HEK293T (cell line): ENCODE data around the gene ZNF444.
"Not testable (repeated sequence)": the region's sequence is repeated elsewhere in the genome, so short reads cannot be mapped to it uniquely, and the experiment has no call there.

Source experiments
- CTCF ChIA-PET: fragments of 350-600 bp; formaldehyde crosslinking; extraction: SDS; loops from one replicate; lab custom pipeline; 2021; ENCODE audit warnings: antibody characterized with exemption, inconsistent platforms; lab: Yijun Ruan, JAX
- POLR2A ChIA-PET: fragments of 350-600 bp; formaldehyde crosslinking; extraction: SDS; loops from one replicate; lab custom pipeline; 2020; ENCODE audit warnings: antibody characterized with exemption, inconsistent platforms; lab: Yijun Ruan, JAX
- DNase-seq: peaks from one replicate; pipeline ENCODE4 v3.0.0; 2012; ENCODE audit warnings: mixed read lengths; ENCODE audit errors: extremely low spot score
- ARNT ChIP-seq: fragments of 450-650 bp; IDR thresholded peaks from 2 replicates; pipeline ENCODE4 v1.6.1; 2017; ENCODE audit warnings: mild to moderate bottlenecking
- BHLHE40 ChIP-seq: fragments of 450-650 bp; IDR thresholded peaks from 2 replicates; pipeline ENCODE4 v1.6.1; 2016; ENCODE audit warnings: mild to moderate bottlenecking, moderate library complexity, borderline replicate concordance
- CTBP1 ChIP-seq: fragments of 450-650 bp; IDR thresholded peaks from 2 replicates; pipeline ENCODE4 v1.6.1; 2016; ENCODE audit warnings: borderline replicate concordance
- ELF4 ChIP-seq: fragments of 450-650 bp; IDR thresholded peaks from 2 replicates; pipeline ENCODE4 v1.6.1; 2017; ENCODE audit warnings: antibody characterized with exemption
- FOXA1 ChIP-seq: fragments of 450-650 bp; IDR thresholded peaks from 2 replicates; pipeline ENCODE4 v1.6.1; 2016; ENCODE audit warnings: mild to moderate bottlenecking
- FOXK2 ChIP-seq: fragments of 450-650 bp; IDR thresholded peaks from 2 replicates; pipeline ENCODE4 v1.6.1; 2016; ENCODE audit warnings: mild to moderate bottlenecking
- FOXM1 ChIP-seq: fragments of 450-650 bp; IDR thresholded peaks from 2 replicates; pipeline ENCODE4 v1.6.1; 2017; ENCODE audit warnings: mild to moderate bottlenecking, borderline replicate concordance
- HDGF ChIP-seq: fragments of 450-650 bp; IDR thresholded peaks from 2 replicates; pipeline ENCODE4 v1.6.1; 2017; ENCODE audit warnings: antibody characterized with exemption, borderline replicate concordance
- L3MBTL2 ChIP-seq: fragments of 450-650 bp; conservative IDR thresholded peaks from 2 replicates; pipeline ENCODE4 v1.6.1; 2016; ENCODE audit warnings: mild to moderate bottlenecking
- LEF1 ChIP-seq: fragments of 450-650 bp; IDR thresholded peaks from 2 replicates; pipeline ENCODE4 v1.6.1; 2017; ENCODE audit warnings: mild to moderate bottlenecking, borderline replicate concordance
- NFRKB ChIP-seq: fragments of 450-650 bp; IDR thresholded peaks from 2 replicates; pipeline ENCODE4 v1.6.1; 2016; ENCODE audit warnings: mild to moderate bottlenecking, moderate library complexity
- PKNOX1 ChIP-seq: fragments of 450-650 bp; IDR thresholded peaks from 2 replicates; pipeline ENCODE4 v1.6.1; 2016
- SP1 ChIP-seq: fragments of 450-650 bp; IDR thresholded peaks from 2 replicates; pipeline ENCODE4 v1.6.1; 2017
- SUZ12 ChIP-seq: fragments of 450-650 bp; IDR thresholded peaks from 2 replicates; pipeline ENCODE4 v1.6.1; 2016; ENCODE audit warnings: mild to moderate bottlenecking
- TARDBP ChIP-seq: fragments of 450-650 bp; IDR thresholded peaks from 2 replicates; pipeline ENCODE4 v1.6.1; 2016
- ZNF384 ChIP-seq: fragments of 450-650 bp; IDR thresholded peaks from 2 replicates; pipeline ENCODE4 v1.6.1; 2016

Gene ZNF444

GRCh38 chr19:56191115-56191514 lies 50.0 kb downstream of the ZNF444 start:
- ChIA-PET POLR2A (no interaction called here), CTCF (no interaction called here)
- DNase-seq = no peak
- TF ChIP-seq ELF4 (no peak), CTBP1 (no peak), FOXA1 (no peak), L3MBTL2 (no peak), NFRKB (no peak), SUZ12 (no peak), TARDBP (no peak), FOXK2 (no peak), BHLHE40 (no peak), ZNF384 (no peak), LEF1 (no peak), PKNOX1 (no peak)

- DNase-seq = no peak
- CTCF ChIA-PET = no interaction called here
- POLR2A ChIA-PET = no interaction called here
- TF ChIP-seq L3MBTL2 (no peak), HDGF (no peak), ELF4 (no peak), FOXM1 (no peak), CTBP1 (no peak)
Observed at GRCh38 chr19:56191711-56192110, 50.6 kb downstream of the ZNF444 start.

- ChIA-PET CTCF (no interaction called here), POLR2A (no interaction called here)
- DNase-seq = no peak
- no peak for TF ChIP-seq FOXM1
- TF ChIP-seq BHLHE40 = no peak
Observed at GRCh38 chr19:56193981-56194640, 53.0 kb downstream of the ZNF444 start.

GRCh38 chr19:56197646-56198045 lies 56.6 kb downstream of the ZNF444 start, which contains the start of gene ZSCAN5B:
Gene ZSCAN5B, minus strand, starts transcription at chr19:56197783. Its CDS starts 4,731 bp downstream, at chr19:56193052.
- CTCF ChIA-PET, DNase-seq, POLR2A ChIA-PET: not testable (repeated sequence)

- DNase-seq = no peak
- ChIA-PET CTCF (no interaction called here), POLR2A (no interaction called here)
- no peak for TF ChIP-seq ARNT
- TF ChIP-seq FOXK2 = no peak
- no peak for TF ChIP-seq SP1
- TF ChIP-seq TARDBP = no peak
- no peak for TF ChIP-seq ELF4
- no peak for TF ChIP-seq FOXM1
- TF ChIP-seq SUZ12 = no peak
- no peak for TF ChIP-seq HDGF
- no peak for TF ChIP-seq NFRKB
- no peak for TF ChIP-seq FOXA1
- no peak for TF ChIP-seq PKNOX1
- no peak for TF ChIP-seq LEF1
- no peak for TF ChIP-seq CTBP1
- TF ChIP-seq ZNF384 = no peak
- TF ChIP-seq BHLHE40 = no peak
- no peak for TF ChIP-seq L3MBTL2
Observed at GRCh38 chr19:56199687-56200086, 58.6 kb downstream of the ZNF444 start.

- ChIA-PET POLR2A (no interaction called here), CTCF (no interaction called here)
- TF ChIP-seq BHLHE40 (no peak), SUZ12 (no peak), TARDBP (no peak), FOXM1 (no peak), L3MBTL2 (no peak), ARNT (no peak), LEF1 (no peak), SP1 (no peak), NFRKB (no peak)
- DNase-seq = no peak
Observed at GRCh38 chr19:56201973-56202372, 60.9 kb downstream of the ZNF444 start, which contains the start of gene ZSCAN5C. Gene ZSCAN5C, plus strand, starts transcription at chr19:56202273. Its CDS starts 3,641 bp downstream, at chr19:56205914.

GRCh38 chr19:56207581-56207980 lies 66.5 kb downstream of the ZNF444 start:
- CTCF ChIA-PET, DNase-seq, POLR2A ChIA-PET: not testable (repeated sequence)

- no peak for DNase-seq
- POLR2A ChIA-PET = no interaction called here
- CTCF ChIA-PET = no interaction called here
- TF ChIP-seq PKNOX1 = no peak
- TF ChIP-seq ELF4 = no peak
- TF ChIP-seq TARDBP = no peak
- no peak for TF ChIP-seq FOXA1
- TF ChIP-seq SP1 = no peak
- TF ChIP-seq SUZ12 = no peak
- no peak for TF ChIP-seq L3MBTL2
- no peak for TF ChIP-seq ZNF384
- no peak for TF ChIP-seq FOXM1
- no peak for TF ChIP-seq CTBP1
- TF ChIP-seq LEF1 = no peak
Observed at GRCh38 chr19:56209091-56209490, 68.0 kb downstream of the ZNF444 start.

GRCh38 chr19:56210036-56210435 lies 68.9 kb downstream of the ZNF444 start:
- POLR2A ChIA-PET, CTCF ChIA-PET, DNase-seq: not testable (repeated sequence)
